HEK293T (cell line): ENCODE measurements around the gene IL18R1.

ENCODE experiments used
- BHLHE40 ChIP-seq: fragments of 450-650 bp; IDR thresholded peaks from 2 replicates; pipeline ENCODE4 v1.6.1; 2016; ENCODE audit warnings: mild to moderate bottlenecking, moderate library complexity, borderline replicate concordance
- CTBP1 ChIP-seq: fragments of 450-650 bp; IDR thresholded peaks from 2 replicates; pipeline ENCODE4 v1.6.1; 2016; ENCODE audit warnings: borderline replicate concordance
- ELF4 ChIP-seq: fragments of 450-650 bp; IDR thresholded peaks from 2 replicates; pipeline ENCODE4 v1.6.1; 2017; ENCODE audit warnings: antibody characterized with exemption
- FOXA1 ChIP-seq: fragments of 450-650 bp; IDR thresholded peaks from 2 replicates; pipeline ENCODE4 v1.6.1; 2016; ENCODE audit warnings: mild to moderate bottlenecking
- FOXK2 ChIP-seq: fragments of 450-650 bp; IDR thresholded peaks from 2 replicates; pipeline ENCODE4 v1.6.1; 2016; ENCODE audit warnings: mild to moderate bottlenecking
- HDGF ChIP-seq: fragments of 450-650 bp; IDR thresholded peaks from 2 replicates; pipeline ENCODE4 v1.6.1; 2017; ENCODE audit warnings: antibody characterized with exemption, borderline replicate concordance
- L3MBTL2 ChIP-seq: fragments of 450-650 bp; conservative IDR thresholded peaks from 2 replicates; pipeline ENCODE4 v1.6.1; 2016; ENCODE audit warnings: mild to moderate bottlenecking
- LEF1 ChIP-seq: fragments of 450-650 bp; IDR thresholded peaks from 2 replicates; pipeline ENCODE4 v1.6.1; 2017; ENCODE audit warnings: mild to moderate bottlenecking, borderline replicate concordance
- NFRKB ChIP-seq: fragments of 450-650 bp; IDR thresholded peaks from 2 replicates; pipeline ENCODE4 v1.6.1; 2016; ENCODE audit warnings: mild to moderate bottlenecking, moderate library complexity
- PKNOX1 ChIP-seq: fragments of 450-650 bp; IDR thresholded peaks from 2 replicates; pipeline ENCODE4 v1.6.1; 2016
- SP1 ChIP-seq: fragments of 450-650 bp; IDR thresholded peaks from 2 replicates; pipeline ENCODE4 v1.6.1; 2017
- SUZ12 ChIP-seq: fragments of 450-650 bp; IDR thresholded peaks from 2 replicates; pipeline ENCODE4 v1.6.1; 2016; ENCODE audit warnings: mild to moderate bottlenecking
- TARDBP ChIP-seq: fragments of 450-650 bp; IDR thresholded peaks from 2 replicates; pipeline ENCODE4 v1.6.1; 2016
- ZNF384 ChIP-seq: fragments of 450-650 bp; IDR thresholded peaks from 2 replicates; pipeline ENCODE4 v1.6.1; 2016

- TF ChIP-seq ELF4 (no peak), L3MBTL2 (no peak), NFRKB (no peak), BHLHE40 (no peak), FOXA1 (no peak), SP1 (no peak), LEF1 (no peak), ZNF384 (no peak), FOXK2 (no peak), PKNOX1 (no peak), SUZ12 (no peak), HDGF (no peak), CTBP1 (no peak), TARDBP (no peak)
Observed at GRCh38 chr2:102424754-102425153, 69.2 kb downstream of the IL18R1 start.
